ENCODE results near the gene COX6B1. TPM values are rescaled to one million over a fixed set of nuclear protein-coding genes. Genes with fewer than 3 reads are reported as not detected.
"Not testable (repeated sequence)": the region's sequence is repeated elsewhere in the genome, so short reads cannot be mapped to it uniquely, and the experiment has no call there.

COX6B1 gene
- total RNA-seq, 1 donor from 2014 or later = 347 TPM

GRCh38 chr19:35633727-35634440 lies 14.2 kb upstream of the COX6B1 start:
- DNase-seq (ENCODE audit: low read depth in 2 of 2) = no peak

DNA sequence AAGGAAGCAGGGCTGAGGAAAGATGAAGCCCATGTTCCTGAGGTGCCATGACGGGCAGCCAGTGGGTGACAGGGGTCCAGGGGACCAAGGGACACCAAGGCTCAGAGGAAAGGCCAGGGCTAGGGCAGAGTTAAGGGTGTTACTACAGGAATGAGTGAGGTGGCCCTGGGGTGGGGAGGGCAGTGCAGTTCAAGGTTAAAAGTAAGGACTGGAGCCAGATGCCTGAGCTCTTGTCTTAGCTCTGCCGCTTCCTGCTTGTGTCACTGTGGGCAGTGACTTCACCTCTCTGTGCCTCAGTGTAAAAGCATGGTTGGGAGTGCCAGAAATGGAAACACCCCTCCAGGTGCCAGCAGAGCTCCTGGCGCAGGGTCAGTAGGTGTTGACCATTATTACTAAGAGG lies 11.5 kb upstream of the COX6B1 start:
- no peak for DNase-seq (ENCODE audit: low read depth in 2 of 2)

- no peak for DNase-seq (ENCODE audit: low read depth in 2 of 2)
Observed at GRCh38 chr19:35637165-35637564, 11.0 kb upstream of the COX6B1 start.

DNA sequence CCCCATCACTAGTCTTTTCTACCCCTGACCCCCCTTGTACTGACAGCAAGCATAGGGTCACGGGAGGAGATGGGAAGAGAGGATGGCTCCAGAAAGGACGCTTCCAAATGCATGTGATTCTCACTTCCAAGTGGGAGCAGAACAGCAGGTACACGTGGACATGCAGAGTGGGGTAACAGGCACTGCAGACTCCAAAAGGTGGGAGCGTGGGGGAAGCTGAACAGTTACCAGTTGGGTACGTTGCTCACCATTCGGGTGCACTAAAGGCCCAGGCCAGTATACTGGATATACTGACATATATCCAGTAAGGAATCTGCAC lies 8.8 kb upstream of the COX6B1 start:
- DNase-seq (ENCODE audit: low read depth in 2 of 2) = no peak

DNA sequence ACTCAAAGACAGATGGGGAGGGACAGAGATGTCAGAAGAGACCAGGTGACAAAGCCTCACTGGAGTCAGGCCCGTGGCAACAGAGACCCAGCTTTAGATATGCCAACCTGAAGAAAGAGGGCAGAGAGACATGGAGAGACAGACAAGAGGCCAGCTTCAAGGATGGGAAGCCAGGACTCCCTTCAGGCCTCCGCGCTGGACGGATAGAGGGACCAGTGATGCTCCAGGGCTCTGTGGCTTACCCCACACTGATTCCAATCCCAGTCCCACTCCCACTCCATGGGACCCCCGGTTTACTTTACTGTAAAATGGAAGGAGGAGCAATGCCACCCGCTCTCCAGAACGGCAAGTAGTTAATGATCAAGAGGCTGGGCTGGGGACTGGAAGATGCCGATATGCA lies 8.3 kb upstream of the COX6B1 start:
- no peak for DNase-seq (ENCODE audit: low read depth in 2 of 2)

DNA sequence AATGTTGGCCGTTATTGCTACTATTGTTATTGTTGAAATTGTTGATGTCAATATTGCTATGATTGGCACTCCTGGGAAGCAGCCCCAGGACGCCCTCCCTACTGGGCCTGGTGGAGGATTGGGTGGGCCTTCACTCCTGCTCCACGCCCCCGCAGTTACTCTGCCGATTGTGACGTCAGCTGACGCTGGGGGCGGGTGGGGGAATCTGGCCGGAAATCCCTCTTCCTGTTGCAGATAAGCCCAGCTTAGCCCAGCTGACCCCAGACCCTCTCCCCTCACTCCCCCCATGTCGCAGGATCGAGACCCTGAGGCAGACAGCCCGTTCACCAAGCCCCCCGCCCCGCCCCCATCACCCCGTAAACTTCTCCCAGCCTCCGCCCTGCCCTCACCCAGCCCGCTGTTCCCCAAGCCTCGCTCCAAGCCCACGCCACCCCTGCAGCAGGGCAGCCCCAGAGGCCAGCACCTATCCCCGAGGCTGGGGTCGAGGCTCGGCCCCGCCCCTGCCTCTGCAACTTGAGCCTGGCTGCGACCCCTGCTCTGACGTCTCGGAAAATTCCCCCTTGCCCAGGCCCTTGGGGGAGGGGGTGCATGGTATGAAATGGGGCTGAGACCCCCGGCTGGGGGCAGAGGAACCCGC lies 6.5 kb upstream of the COX6B1 start, which contains the start of gene ETV2:
Gene ETV2 (plus strand): TSS at position 231 of the 637 bp plus-strand sequence. CDS start 716 bp downstream, outside the sequence.
- peak; percentile 37 to 40 for DNase-seq (ENCODE audit: low read depth in 2 of 2)

DNA sequence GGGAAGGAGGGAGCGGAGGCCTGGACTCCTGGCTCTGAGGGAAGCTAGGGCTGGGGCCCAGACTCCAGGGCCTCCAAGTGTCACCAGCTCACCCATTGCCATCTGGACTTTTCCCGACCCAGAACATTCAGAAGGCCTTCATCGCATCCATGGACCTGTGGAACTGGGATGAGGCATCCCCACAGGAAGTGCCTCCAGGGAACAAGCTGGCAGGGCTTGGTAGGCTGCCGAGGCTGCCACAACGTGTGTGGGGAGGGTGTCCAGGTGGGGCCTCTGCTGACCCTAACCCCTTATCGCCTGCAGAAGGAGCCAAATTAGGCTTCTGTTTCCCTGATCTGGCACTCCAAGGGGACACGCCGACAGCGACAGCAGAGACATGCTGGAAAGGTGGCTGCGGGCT lies 5.8 kb upstream of the COX6B1 start:
- DNase-seq (ENCODE audit: low read depth in 2 of 2) = no peak

DNA sequence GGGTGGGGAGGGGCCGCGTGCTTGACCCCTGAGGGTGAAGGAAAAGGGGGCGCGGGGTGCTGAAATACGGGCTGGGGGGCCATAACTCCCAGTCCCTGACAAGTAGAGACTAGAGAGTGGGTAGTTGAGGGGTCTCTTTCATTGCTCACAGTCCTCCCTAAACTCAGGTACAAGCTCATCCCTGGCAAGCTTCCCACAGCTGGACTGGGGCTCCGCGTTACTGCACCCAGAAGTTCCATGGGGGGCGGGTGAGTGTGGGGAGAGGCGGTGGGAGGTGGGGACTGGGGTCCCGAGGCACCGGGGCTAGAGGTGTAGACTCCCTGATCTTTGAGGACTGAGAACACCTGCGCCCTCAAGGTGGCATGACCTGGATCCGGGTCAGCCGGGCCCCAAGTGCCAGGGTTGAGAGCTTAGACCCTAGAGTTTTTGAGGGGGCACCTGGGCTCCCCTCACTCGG lies 5.3 kb upstream of the COX6B1 start:
- no peak for DNase-seq (ENCODE audit: low read depth in 2 of 2)

- peak; percentile 62 to 84 for DNase-seq (ENCODE audit: low read depth in 2 of 2)
Observed at GRCh38 chr19:35643255-35644205, 4.6 kb upstream of the COX6B1 start.

GRCh38 chr19:35644206-35644986 lies 3.7 kb upstream of the COX6B1 start:
- peak; percentile 90 to 96 for DNase-seq (ENCODE audit: low read depth in 2 of 2)

GRCh38 chr19:35644987-35645679 lies 3.0 kb upstream of the COX6B1 start:
- peak in 1 of 2 donors; percentile 52 for DNase-seq (ENCODE audit: low read depth in 2 of 2)

DNA sequence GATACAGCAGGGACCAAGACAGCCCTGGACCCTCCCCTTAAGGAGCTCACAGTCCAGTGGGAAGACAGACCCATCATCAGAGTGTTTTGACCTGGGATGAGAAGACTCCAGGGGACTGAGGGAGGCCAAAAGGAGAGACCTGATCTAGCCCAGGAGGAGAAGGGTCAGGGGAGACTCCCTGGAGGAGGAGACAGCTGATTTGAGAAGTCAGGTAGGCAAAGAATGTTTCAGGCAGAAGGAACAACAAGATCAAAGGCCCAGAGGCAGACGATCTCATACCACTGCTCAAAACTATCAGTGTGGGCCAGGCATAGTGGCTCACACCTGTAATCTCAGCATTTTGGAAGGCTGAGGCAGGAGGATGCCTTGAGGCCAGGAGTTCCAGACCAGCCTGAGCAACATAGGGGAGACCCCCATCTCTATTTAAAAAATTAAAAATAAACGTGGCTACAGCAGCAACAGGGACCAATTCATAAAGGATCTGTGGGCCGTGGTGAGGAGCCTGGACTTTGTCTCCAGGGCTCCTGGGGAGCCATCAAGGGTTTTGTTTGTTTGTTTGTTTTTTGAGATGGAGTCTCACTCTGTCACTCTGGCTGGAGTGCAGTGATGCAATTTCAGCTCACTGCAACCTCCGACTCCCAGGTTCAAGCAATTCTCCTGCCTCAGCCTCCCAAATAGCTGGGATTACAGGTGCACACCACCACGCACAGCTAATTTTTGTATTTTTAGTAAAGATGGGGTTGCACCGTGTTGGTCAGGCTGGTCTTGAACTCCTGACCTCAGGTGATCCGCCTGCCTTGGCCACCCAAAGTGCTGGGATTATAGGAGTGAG lies 2.2 kb upstream of the COX6B1 start:
- no peak for DNase-seq (ENCODE audit: low read depth in 2 of 2)

DNA sequence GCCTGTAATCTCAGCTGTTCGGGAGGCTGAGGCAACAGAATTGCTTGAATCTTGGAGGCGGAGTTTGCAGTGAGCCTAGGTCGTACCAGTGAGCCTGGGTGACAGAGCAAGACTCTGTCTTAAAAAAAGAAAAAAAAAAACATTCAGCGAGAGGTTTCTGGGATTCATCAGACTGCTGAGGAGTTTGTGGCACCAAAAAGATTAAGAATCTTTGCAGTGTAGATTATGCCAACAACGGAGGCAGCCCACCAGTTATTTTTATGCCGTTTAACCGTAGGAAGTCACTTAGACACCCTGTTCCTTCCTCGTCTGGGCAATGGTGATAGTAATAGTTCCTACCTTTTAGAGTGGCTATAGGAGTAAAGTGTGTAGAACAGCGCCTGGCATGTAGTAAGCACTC lies 2.5 kb downstream of the COX6B1 start:
- no peak for DNase-seq (ENCODE audit: low read depth in 2 of 2)

DNA sequence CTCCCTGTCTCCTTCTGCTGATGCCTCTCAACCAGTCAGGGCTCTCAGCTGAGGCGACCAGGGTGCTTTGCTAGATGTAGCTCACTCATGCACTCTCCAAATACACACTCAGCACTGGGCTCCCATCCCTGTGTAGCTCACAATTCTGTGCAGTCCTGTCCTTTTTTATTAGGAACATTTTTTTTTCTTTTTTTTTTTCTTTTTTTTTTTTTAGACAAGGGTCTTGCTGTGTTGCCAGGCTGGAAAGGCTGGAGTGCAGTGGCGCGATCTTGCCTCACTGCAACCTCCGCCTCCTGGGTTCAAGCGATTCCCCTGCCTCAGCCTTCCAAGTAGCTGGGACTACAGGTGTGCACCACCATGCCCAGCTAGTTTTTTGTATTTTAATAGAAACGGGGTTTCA lies 6.7 kb downstream of the COX6B1 start:
- DNase-seq (ENCODE audit: low read depth in 2 of 2) = not testable (repeated sequence)

DNA sequence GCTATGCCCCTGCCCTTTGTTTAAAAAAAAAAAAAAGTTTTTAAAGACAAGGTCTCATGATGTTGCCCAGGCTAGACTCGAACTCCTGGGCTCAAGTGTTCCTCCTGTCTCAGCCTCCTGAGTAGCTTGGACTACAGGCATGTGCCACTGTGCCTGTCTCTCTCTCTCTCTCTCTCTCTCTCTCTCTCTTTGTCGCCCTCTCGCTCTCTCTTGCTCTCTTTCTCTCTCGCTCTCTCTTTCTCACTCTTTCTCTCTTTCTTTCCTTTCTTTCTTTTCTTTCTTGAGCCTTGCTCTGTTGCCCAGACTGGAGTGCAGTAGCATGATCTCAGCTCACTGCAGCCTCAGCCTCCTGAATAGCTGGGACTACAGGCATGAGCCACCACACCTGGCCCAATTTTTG lies 7.5 kb downstream of the COX6B1 start:
- DNase-seq (ENCODE audit: low read depth in 2 of 2) = no peak

DNA sequence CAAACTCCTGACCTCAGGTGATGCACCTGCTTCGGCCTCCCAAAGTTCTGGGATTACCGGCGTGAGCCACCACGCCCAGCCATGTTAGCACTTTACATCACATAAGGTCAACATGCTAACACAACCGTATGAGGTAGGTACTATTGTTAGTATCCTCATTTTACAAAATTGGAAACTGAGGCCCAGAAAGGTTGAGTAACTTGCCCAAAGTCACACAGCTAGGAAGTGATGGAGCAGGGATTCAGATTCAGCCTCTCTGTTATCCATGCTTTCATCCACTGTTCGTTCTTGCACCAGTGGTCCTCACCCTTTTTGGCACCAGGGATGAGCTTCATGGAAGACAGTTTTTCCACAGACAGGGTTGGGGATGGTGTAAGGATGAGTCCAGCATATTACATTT lies 8.6 kb downstream of the COX6B1 start:
- DNase-seq (ENCODE audit: low read depth in 2 of 2) = no peak

- DNase-seq (ENCODE audit: low read depth in 2 of 2) = peak in 1 of 2 donors; percentile 21
Observed at GRCh38 chr19:35657904-35658700, 10.0 kb downstream of the COX6B1 start.

GRCh38 chr19:35661995-35662340 lies 13.8 kb downstream of the COX6B1 start:
- no peak for DNase-seq (ENCODE audit: low read depth in 2 of 2)

DNA sequence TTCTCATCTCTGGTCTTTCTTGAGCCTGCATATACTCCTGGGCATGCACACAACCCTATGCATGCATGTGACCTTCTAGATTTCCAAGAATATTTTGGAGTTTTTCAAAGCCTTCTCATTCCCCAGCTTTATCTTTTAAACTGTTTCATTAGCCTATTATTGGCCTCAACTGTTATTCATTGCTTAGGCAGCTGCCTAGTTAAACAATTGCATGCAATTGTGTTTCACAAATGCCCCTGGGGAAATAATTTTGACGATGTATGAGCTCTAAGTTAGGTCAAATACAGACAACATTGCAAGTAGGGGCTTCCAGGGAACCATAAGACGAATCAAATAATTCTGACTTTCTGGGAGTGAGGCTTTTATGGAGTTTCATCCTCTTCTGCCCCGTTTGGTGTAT lies 15.9 kb downstream of the COX6B1 start:
- DNase-seq (ENCODE audit: low read depth in 2 of 2) = no peak

All from dermis microvascular lymphatic vessel endothelial cell (primary cell).